ENCODE results near the gene LACRT. TPM values are rescaled to one million over a fixed set of nuclear protein-coding genes. Genes with fewer than 3 reads are reported as not detected.

Gene LACRT
- total RNA-seq, 6 donors from 2014 or later: not detected

DNA sequence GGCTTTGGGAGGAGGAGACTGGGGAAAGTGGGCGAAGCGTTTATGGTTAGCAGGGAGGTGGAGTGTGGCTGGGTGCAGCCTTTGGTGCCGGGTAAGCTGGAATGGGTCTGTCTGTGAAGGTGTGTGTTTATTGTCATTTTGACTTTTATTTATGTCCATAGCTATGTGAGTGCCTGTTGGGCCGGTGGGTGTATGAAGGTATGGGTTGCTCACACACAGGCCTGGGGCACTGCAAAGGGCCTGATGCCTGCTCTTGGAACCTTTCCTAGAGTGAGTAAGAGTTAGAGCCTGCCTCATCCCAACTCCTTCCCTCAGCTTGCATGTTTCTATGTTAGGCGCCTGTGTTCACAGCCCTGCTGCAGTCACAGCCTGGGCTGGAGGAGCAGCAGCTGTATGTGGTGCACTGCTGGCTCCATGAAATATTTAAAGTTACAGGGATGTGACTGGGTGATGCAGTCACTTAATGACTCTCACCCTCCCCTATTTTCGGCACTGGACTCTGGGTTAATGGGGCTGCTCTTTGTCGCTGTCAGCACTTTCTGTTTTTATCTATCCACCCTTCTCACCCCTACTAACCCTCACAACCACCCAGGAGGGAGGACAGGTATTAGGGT, 43.6 kb downstream of the LACRT start:
- no peak for DNase-seq
- H3K27ac ChIP-seq: no peak overlapping the region
- H3K36me3 ChIP-seq: no peaks in the 10 kb centered on the region
- peaks cover 0 to 17% (median 10%) of the 10 kb centered on the region in 4 donors for H3K27me3 ChIP-seq
- WGBS, 2 donors: 57 to 64% methylated on average over 7 of the region's 7 CpGs
- TF ChIP-seq POLR2AphosphoS5 (IDR thresholded peaks at IDR 0.05) (no peak), POLR2A (IDR thresholded peaks at IDR 0.05) (no peak), EP300 (IDR thresholded peaks at IDR 0.05) (no peak)
- TF ChIP-seq, protein P1, sequence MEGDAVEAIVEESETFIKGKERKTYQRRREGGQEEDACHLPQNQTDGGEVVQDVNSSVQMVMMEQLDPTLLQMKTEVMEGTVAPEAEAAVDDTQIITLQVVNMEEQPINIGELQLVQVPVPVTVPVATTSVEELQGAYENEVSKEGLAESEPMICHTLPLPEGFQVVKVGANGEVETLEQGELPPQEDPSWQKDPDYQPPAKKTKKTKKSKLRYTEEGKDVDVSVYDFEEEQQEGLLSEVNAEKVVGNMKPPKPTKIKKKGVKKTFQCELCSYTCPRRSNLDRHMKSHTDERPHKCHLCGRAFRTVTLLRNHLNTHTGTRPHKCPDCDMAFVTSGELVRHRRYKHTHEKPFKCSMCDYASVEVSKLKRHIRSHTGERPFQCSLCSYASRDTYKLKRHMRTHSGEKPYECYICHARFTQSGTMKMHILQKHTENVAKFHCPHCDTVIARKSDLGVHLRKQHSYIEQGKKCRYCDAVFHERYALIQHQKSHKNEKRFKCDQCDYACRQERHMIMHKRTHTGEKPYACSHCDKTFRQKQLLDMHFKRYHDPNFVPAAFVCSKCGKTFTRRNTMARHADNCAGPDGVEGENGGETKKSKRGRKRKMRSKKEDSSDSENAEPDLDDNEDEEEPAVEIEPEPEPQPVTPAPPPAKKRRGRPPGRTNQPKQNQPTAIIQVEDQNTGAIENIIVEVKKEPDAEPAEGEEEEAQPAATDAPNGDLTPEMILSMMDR (IDR thresholded peaks at IDR 0.05): no peak
- H3K9me3 ChIP-seq: no peaks in the 10 kb centered on the region
- ATAC-seq (ENCODE audit: low FRiP score in 2 of 2): no peak
- no peak overlapping the region for H3K4me3 ChIP-seq
- peaks cover 11 to 17% (median 12%) of the 10 kb centered on the region in 4 donors for H3K4me1 ChIP-seq

DNA sequence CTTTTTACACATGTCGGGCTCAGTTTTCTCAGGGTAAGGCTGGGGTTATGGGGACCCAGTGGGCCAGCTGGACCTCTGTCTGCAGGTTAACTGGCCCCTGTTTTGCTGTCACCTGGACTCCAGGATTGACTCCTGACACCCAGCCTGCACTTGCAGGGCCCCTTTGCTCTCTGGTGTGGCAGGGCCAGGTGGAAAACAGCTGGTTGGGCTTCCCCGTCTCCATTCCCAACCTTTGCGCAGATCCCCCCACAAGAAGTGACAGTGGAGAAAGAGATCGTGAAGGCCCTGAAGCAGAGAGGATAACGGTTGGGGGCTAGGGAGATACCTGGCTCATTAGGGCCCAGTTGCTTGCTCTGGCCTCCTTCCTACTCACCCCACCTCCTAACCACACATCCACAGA, 44.7 kb downstream of the LACRT start:
- ATAC-seq (ENCODE audit: low FRiP score in 2 of 2) (no peak), DNase-seq (no peak)
- Histone ChIP-seq H3K27me3 (peaks cover 0 to 17% (median 10%) of the 10 kb centered on the region in 4 donors), H3K4me1 (peaks cover 11 to 17% (median 12%) of the 10 kb centered on the region in 4 donors), H3K36me3 (no peaks in the 10 kb centered on the region), H3K4me3 (no peak overlapping the region), H3K27ac (no peak overlapping the region), H3K9me3 (no peaks in the 10 kb centered on the region)
- no peak for TF ChIP-seq POLR2A (IDR thresholded peaks at IDR 0.05)
- no peak for TF ChIP-seq EP300 (IDR thresholded peaks at IDR 0.05)
- 50 to 80% methylated on average over 5 of the region's 5 CpGs for WGBS, 2 donors

DNA sequence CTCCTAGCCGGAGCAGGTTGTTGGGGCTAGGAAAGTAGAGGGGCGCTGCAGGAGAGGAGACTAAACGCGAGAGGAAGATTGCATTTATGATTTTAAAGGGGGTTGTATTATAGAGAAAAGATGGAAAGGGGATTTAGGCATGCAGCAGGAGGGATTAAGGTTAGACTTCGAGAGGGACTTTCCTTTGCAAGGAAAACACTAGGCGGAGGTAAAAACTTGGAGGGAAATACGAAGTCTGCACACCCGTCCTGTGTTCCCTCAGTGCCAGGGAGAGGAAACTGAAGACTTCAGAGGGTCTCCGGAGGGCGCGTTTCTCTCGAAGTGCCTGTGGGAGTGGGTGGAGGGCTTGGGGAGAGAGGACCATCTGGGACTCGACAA, 45.8 kb downstream of the LACRT start:
- ATAC-seq (ENCODE audit: low FRiP score in 2 of 2): no peak
- DNase-seq: no peak
- Histone ChIP-seq H3K9me3 (no peaks in the 10 kb centered on the region), H3K27me3 (peaks cover 0 to 17% (median 10%) of the 10 kb centered on the region in 4 donors), H3K36me3 (no peaks in the 10 kb centered on the region), H3K27ac (no peak overlapping the region), H3K4me1 (peaks cover 11 to 17% (median 12%) of the 10 kb centered on the region in 4 donors), H3K4me3 (peak overlapping the region in 3 of 4 donors; percentile 35 to 52 (median 47))
- WGBS, 2 donors: 20 to 24% methylated on average over 13 of the region's 13 CpGs
- TF ChIP-seq POLR2A (IDR thresholded peaks at IDR 0.05) (no peak), POLR2AphosphoS5 (IDR thresholded peaks at IDR 0.05) (no peak), EP300 (IDR thresholded peaks at IDR 0.05) (no peak)
- TF ChIP-seq, protein P1 (IDR thresholded peaks at IDR 0.05): no peak

DNA sequence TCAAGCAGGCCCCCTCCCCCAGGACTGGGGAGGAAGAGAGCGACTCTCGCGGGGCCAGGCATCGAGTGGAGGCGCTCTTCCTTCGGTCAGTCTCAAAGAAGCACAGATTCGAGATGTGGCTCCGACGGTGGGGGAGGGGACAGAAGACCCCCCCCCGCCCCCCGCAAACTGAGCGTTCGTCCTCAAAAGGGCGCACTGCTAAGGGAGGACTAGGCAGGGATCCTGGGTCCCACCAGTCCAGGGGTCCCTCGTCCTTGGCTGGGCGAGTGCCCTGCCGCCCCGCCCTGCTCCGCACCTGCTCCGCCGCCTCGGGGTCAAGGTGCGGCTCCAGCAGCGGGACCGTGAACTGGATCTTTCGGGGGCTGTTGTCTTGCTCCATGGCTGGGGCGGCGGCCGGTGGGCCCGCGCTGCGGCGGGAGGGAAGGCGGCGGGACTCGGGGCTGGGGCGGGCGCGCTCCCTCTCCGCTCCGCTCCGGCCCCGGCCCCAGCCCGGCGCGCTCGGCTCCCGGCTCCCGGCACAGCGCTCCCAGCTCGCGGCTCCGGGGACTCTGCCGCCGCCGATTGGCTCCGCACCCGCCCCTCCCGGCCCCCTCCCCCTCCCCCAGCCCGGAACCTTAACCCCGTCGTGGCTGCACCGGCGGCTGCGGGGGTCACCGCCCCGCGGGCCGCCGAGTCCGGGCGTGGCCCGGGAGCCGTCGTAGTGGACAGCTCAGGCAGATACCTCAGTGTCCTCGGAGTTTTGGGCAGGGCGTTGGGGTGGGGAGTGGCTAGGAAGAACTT, 46.4 kb downstream of the LACRT start, which contains the start of gene PPP1R1A:
TSS of gene PPP1R1A (minus strand) at position 550 of the 780 bp plus-strand sequence. CDS start at position 379, 171 bp downstream.
- Histone ChIP-seq H3K4me3 (peak within 1 kb of the TSS in 3 of 4 donors; percentile 35 to 52 (median 47)), H3K27ac (no peak within 1 kb of the TSS), H3K36me3 (no peaks in the 10 kb centered on the region), H3K4me1 (peaks cover 11 to 17% (median 12%) of the 10 kb centered on the region in 4 donors), H3K9me3 (no peaks in the 10 kb centered on the region), H3K27me3 (peaks cover 0 to 17% (median 10%) of the 10 kb centered on the region in 4 donors)
- ATAC-seq (ENCODE audit: low FRiP score in 2 of 2): peak in 1 of 2 donors; percentile 62
- DNase-seq: peak in 1 of 2 donors; percentile 86
- WGBS, 2 donors: 0 to 5% methylated on average over 9 to 24 of the region's 77 CpGs
- TF ChIP-seq EP300 (IDR thresholded peaks at IDR 0.05) (no peak), POLR2A (IDR thresholded peaks at IDR 0.05) (no peak), POLR2AphosphoS5 (IDR thresholded peaks at IDR 0.05) (no peak)
- TF ChIP-seq, protein P1 (IDR thresholded peaks at IDR 0.05): no peak

DNA sequence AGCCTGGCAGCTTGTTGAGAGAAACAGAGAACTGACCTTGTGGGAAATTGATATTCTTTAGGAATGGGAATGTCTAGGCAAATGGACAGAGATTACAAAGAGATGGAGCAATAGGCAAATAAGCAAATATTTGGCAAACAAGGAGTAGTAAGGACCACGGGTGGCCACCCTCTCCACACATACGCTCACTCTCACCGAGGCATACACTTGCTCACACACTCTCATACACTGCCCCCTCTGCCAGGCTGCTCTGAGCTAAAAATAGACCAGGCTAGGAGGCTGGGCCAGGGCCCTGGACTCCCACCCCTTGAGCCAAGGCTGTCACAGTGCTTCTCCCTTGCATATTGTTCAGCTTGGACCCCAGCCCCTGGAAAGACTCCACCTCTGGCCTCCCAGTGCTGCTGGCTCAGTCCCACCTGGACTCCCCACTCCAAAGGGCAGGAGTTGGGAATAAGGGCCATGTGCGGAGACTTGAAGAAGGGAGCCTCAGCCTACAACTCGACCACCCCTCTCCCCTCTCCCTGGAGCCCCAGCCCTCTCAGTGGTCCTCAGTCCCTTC, 47.3 kb downstream of the LACRT start:
- WGBS, 2 donors: 48 to 53% methylated on average over 5 of the region's 5 CpGs
- Histone ChIP-seq H3K27ac (no peak overlapping the region), H3K36me3 (no peaks in the 10 kb centered on the region), H3K4me3 (no peak overlapping the region), H3K27me3 (peaks cover 0 to 17% (median 10%) of the 10 kb centered on the region in 4 donors), H3K4me1 (peaks cover 11 to 17% (median 12%) of the 10 kb centered on the region in 4 donors), H3K9me3 (no peaks in the 10 kb centered on the region)
- ATAC-seq (ENCODE audit: low FRiP score in 2 of 2) (no peak), DNase-seq (no peak)
- TF ChIP-seq, protein P1 (IDR thresholded peaks at IDR 0.05): no peak
- TF ChIP-seq POLR2A (IDR thresholded peaks at IDR 0.05) (no peak), EP300 (IDR thresholded peaks at IDR 0.05) (no peak), POLR2AphosphoS5 (IDR thresholded peaks at IDR 0.05) (no peak)
